Activated CD4-positive, alpha-beta T cell treated with anti-CD3 and anti-CD28 coated beads, Interleukin-2, Interleukin-6, amounts not matched to agents 100 ng/mL and 50 ng/mL, durations not matched to agents 16 hours and 8 hours (primary cell): ENCODE results near the gene NR1H3.
"Not testable (repeated sequence)": the region's sequence is repeated elsewhere in the genome, so short reads cannot be mapped to it uniquely, and the experiment has no call there.

Experiments used
- DNase-seq: peaks from one replicate; pipeline ENCODE4 v3.0.0-alpha.2; 2020

The NR1H3 gene

DNA sequence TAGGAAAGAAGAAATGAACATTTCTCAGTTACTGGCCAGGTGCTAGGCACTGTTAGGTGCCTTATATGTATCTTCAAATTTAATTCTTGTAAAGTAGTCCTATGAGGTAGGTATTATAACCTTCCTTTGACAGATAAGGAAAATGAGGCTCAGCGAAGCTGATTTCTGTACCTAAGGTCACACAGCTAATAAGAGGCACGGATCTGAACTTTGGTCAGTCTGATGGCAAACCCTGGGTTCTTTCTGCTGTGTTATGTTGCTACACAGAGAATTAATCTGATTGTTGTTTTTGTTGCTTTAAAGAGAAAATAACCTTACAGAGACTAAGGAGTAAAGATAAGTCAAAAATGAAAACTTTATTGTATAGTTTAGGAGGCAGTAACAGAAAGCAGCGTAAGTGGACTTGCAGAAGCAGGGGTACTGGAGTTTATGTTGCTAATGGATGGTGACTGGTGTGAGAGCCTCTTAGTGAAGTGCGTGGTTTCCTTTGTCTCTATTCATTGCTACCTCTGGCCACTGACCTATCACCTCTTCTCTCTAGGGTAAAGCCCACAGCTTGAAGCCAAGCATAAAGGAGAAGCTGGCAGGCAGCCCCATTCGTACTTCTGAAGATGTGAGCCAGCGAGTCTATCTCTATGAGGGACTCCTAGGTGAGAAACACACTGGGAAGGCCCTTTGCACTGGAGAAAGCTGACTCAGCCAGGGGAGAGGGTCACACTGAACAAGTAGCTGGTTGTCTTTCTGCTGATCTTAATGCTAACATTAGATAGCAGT is 50.4 kb downstream of the NR1H3 start:
- no peak for DNase-seq

DNA sequence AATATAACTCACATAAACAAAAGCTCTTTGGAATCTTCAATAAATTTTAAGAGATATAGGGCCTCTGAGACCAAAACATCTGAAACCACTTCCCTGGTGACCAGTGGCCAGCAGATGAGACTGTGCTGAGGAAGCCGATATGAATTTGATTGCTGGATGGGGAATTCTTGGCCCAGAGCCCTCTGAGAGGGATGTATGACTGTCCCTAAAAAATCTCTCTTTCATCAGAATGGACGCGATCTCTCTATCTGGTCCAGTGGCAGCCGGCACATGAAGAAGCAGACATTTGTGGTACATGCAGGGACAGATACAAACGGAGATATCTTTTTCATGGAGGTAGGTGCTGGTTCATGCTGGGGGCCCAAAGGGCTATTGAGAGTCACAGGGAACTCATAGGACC is 57.2 kb downstream of the NR1H3 start:
- DNase-seq, result no peak

DNA sequence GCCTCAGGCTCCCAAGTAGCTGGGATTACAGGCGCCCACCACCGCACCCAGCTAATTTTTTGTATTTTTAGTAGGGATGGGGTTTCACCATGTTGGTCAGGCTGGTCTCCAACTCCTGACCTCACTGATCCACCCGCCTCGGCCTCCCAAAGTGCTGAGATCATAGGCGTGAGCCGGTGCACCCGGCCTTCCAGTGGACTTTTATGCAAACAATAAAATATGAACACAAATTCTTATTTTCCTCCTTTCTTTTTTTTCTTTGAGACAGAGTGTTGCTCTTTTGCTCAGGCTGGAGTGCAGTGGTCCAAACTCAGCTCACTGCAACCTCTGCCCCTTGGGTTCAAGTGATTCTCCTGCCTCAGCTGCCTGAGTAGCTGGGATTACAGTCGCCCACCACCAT is 58.7 kb downstream of the NR1H3 start:
- not testable (repeated sequence) for DNase-seq

DNA sequence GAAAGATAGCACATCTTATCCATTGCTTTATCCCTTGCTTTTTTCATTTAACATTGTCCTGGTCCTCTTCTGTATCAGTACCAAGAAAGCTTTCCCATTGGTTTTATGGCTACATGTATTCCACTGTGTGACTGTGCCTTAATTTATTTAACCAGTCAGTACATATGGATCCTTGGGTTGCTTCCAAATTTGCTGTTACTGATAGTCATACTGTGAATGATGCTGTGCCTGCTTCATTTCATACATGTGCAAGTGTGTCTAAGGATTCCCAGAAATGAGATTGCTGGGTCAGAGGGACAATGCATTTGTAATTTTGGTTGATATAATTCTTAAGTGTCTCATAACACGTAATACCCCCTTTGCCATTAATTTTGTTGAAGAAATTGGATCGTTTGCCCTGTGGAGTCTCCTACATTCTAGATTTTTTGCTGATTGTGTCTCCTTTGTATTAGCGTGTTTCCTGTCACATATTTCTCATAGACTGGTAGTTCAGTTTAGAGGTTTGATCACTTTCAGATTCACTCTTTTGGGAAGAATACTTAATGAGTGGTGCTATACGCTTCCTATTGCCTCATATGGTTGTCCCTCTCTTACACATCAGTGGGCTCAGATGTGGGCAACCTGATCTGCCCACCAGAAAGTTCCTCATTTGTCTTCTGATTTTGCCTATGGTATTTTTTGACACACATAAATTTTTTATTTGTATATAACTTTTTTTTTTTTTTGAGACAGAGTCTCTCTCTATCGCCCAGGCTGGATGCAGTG is 59.5 kb downstream of the NR1H3 start:
- DNase-seq, result no peak

DNA sequence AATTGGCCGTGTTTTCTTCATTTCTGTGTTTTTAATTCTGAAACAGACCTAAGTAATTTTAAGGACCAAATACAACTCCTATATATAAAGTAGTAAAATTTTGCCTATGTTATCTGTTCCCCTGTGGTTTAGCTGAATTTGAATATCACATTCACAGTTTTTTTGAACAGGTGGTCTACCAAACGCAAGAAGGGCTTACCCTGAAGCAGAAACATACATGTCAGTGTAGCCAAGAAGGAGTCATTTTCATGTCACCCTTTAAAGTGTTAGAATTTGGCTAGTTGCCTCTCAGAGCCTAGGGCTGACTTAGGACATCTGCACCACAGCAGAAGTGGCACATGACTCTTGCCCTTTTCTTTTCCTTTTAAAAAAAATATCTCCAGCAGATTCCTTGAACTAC is 60.4 kb downstream of the NR1H3 start:
- no peak for DNase-seq
